Naive thymus-derived CD4-positive, alpha-beta T cell (primary cell): ENCODE measurements around the gene TMPRSS13. TPM values are rescaled to one million over a fixed set of nuclear protein-coding genes. Genes with fewer than 3 reads are reported as not detected.

Source experiments
- ATAC-seq: fragments of 150-1000 bp; cut with Tn5 transposase; 2 replicates; pipeline ENCODE4 v1.10.0; 2021; ENCODE audit warnings: mild to moderate bottlenecking, moderate library complexity
- CTCF ChIA-PET: fragments of 350-600 bp; sonication (Branson Sonifier 250); formaldehyde crosslinking; loops from one replicate; lab custom pipeline; 2021; ENCODE audit warnings: antibody characterized with exemption; lab: Charles Lee
- POLR2A ChIA-PET: fragments of 350-600 bp; sonication (Branson Sonifier 250); formaldehyde crosslinking; loops from one replicate; lab custom pipeline; 2021; ENCODE audit warnings: antibody characterized with exemption, inconsistent platforms; lab: Charles Lee
- DNase-seq, 9 donors: peaks; one replicate each; pipeline versions ENCODE4 v3.0.0 to v3.0.0-alpha.2; 2020 to 2022; ENCODE audit warnings: mixed read lengths in 1 of 9
- H3K27ac ChIP-seq: one replicate; pipeline ENCODE4 v1.7.0; 2013; ENCODE audit warnings: mild to moderate bottlenecking, low read depth, low read length, moderate library complexity
- H3K27me3 ChIP-seq, 2 donors: one replicate each; pipeline ENCODE4 v1.7.0; 2013; ENCODE audit warnings: low read length in 2 of 2, mild to moderate bottlenecking in 2 of 2, moderate library complexity in 2 of 2; ENCODE audit not compliant: control insufficient read depth in 2 of 2, insufficient read depth in 2 of 2
- H3K36me3 ChIP-seq, 3 experiments: 1 replicate in 2 of 3; 2 replicates in 1 of 3; pipeline ENCODE4 v1.7.0; 2013; ENCODE audit warnings: low read length in 3 of 3, mild to moderate bottlenecking in 3 of 3, moderate library complexity in 1 of 3; ENCODE audit not compliant: insufficient read depth in 3 of 3, control insufficient read depth in 2 of 3
- H3K4me1 ChIP-seq, 2 donors: one replicate each; pipeline ENCODE4 v1.7.0; 2013; ENCODE audit warnings: low read length in 2 of 2, mild to moderate bottlenecking in 2 of 2, moderate library complexity in 1 of 2; ENCODE audit not compliant: control insufficient read depth in 2 of 2, insufficient read depth in 2 of 2
- H3K4me3 ChIP-seq: 2 replicates; pipeline ENCODE4 v1.7.0; 2013; ENCODE audit warnings: mild to moderate bottlenecking, low read length
- H3K9me3 ChIP-seq, 3 experiments: 1 replicate in 2 of 3; 2 replicates in 1 of 3; pipeline ENCODE4 v1.7.0; 2013; ENCODE audit warnings: low read length in 3 of 3; ENCODE audit not compliant: control insufficient read depth in 2 of 3
- H3K27ac Mint-ChIP-seq, 9 donors: one replicate each; pipeline ENCODE4 v1.8.0; 2020 to 2022; ENCODE audit warnings: mixed read lengths in 9 of 9, mild to moderate bottlenecking in 8 of 9, moderate library complexity in 5 of 9, inconsistent platforms in 2 of 9
- H3K27me3 Mint-ChIP-seq, 5 donors: one replicate each; pipeline ENCODE4 v1.8.0; 2021 to 2022; ENCODE audit warnings: mixed read lengths in 5 of 5, mild to moderate bottlenecking in 1 of 5
- H3K36me3 Mint-ChIP-seq, 5 donors: one replicate each; pipeline ENCODE4 v1.8.0; 2020 to 2022; ENCODE audit warnings: mixed read lengths in 5 of 5, mild to moderate bottlenecking in 3 of 5, inconsistent platforms in 1 of 5
- H3K4me1 Mint-ChIP-seq, 7 donors: one replicate each; pipeline ENCODE4 v1.8.0; 2020 to 2022; ENCODE audit warnings: mixed read lengths in 7 of 7, mild to moderate bottlenecking in 3 of 7, inconsistent platforms in 1 of 7
- H3K4me3 Mint-ChIP-seq, 10 donors: one replicate each; pipeline ENCODE4 v1.8.0; 2020 to 2022; ENCODE audit warnings: mild to moderate bottlenecking in 10 of 10, mixed read lengths in 10 of 10, moderate library complexity in 6 of 10, inconsistent platforms in 2 of 10
- H3K9me3 Mint-ChIP-seq, 11 donors: one replicate each; pipeline ENCODE4 v1.8.0; 2020 to 2022; ENCODE audit warnings: mixed read lengths in 11 of 11, mild to moderate bottlenecking in 4 of 11, inconsistent platforms in 1 of 11, moderate library complexity in 1 of 11
- intact Hi-C, 2 donors: fragments of 100-400 bp; cut with micrococcal nuclease; formaldehyde crosslinking; loops; one replicate each; pipeline ENCODE4 v1.15.1; 2023
- polyA plus RNA-seq, 2 donors: library from polyadenylated mRNA; unstranded; fragments of 300-500 nt; fragmentation: Illumina TruSeq; gene quantifications; one replicate each; pipeline ENCODE4 v1.2.3, GENCODE V29; 2021
- total RNA-seq, 6 experiments: library from RNA in 5 of 6; stranded (reverse) in 5 of 6; gene quantifications; 1 replicate in 5 of 6; 2 replicates in 1 of 6; pipeline ENCODE4 v1.2.3 and lab custom pipeline; 2021 to 2026

The TMPRSS13 gene
- total and polyA plus RNA-seq, 7 experiments from 2014 or later, result 0.47 to 4.1 (median 3.0) TPM

DNA sequence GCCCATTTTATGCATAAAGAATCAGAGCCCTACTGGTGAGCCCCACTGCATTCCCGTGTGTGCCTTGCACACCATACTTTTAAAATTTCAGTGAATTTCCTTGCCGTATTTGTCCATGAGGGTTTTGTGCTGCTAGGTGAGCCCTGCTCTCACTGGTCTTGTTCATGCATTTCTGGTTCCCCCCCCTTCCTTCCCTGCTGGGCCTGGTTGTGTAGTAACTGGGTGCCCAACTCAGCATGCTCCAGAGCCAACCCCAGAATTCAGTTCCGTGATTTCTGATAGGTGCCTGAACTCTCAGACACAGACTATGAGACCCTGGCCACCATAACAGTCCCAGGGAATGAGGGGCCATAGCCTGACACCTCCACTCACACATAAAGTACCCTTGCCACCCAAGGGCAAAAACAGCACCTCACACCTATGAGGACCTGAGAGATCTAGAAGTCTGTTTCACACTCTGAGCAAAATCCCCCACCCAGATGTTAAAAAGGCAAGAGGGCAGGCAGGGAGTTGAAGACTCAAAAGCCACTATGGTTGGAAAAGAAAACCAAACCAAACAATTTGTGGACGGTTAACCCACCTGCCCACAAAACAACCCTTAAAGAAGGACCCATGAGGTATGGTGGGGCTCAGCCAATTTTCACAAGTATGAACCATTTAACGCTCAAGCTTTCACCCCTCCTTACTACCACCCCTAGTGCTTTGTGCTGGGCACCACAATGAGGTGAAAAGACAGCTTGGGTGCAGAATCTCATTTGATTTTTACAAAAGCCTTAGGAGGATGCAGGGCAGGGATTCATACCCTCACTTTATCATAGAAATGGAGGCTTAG is 40.2 kb upstream of the TMPRSS13 start:
- H3K27me3 ChIP-seq, result no peaks in the 10 kb centered on the region
- no peak overlapping the region for H3K4me3 ChIP-seq
- no peaks in the 10 kb centered on the region for H3K9me3 ChIP-seq
- ChIA-PET CTCF (interaction anchor here (0.7 to 2.3 kb wide), 3 partner anchors 18 to 84 kb away, joined by 3 to 8 read pairs (median 4); no protein-coding TSS in a partner anchor), POLR2A (interaction anchor here (0.8 to 5.4 kb wide), 3 partner anchors 9 to 16 kb away, joined by 3 to 43 read pairs (median 6); no protein-coding TSS in a partner anchor)
- Mint-ChIP-seq H3K27ac (peak overlapping the region in 3 of 9 donors; percentile 6 to 53 (median 43)), H3K36me3 (peaks cover 0 to 30% (median 0%) of the 10 kb centered on the region in 5 donors), H3K4me3 (peak overlapping the region in 5 of 10 donors; percentile 17 to 80 (median 52)), H3K9me3 (peaks cover 0 to 2% (median 0%) of the 10 kb centered on the region in 11 donors), H3K27me3 (no peaks in the 10 kb centered on the region), H3K4me1 (peaks cover 38 to 63% (median 59%) of the 10 kb centered on the region in 7 donors)
- intact Hi-C loops, result no loop called here
- no peak overlapping the region for H3K27ac ChIP-seq
- ATAC-seq, result peak; percentile 39
- DNase-seq, result no peak
- peaks cover 48% of the 10 kb centered on the region in 2 donors for H3K4me1 ChIP-seq
- no peaks in the 10 kb centered on the region for H3K36me3 ChIP-seq

DNA sequence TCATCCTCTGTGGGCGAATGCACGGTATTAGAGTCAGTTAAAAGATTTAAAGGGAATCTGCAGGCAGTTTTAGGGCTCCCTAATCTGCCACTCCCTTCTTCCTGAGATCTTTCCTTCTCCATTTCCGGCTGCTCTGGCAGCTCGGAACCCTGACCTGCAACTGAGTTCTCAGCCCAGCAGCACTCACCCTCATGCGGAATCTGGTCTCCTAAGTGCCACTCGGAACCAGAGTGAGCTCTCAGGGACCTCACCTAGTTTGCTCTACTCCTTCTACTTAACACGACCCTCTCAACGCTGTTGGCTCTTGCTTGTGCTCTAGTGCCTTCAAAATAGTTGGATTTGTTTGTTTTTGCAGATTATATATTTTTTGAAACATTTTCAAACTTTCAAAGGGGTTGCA is 37.7 kb upstream of the TMPRSS13 start:
- Histone ChIP-seq H3K9me3 (no peaks in the 10 kb centered on the region), H3K36me3 (no peaks in the 10 kb centered on the region), H3K27me3 (no peaks in the 10 kb centered on the region), H3K27ac (no peak overlapping the region), H3K4me3 (no peak overlapping the region), H3K4me1 (peaks cover 28 to 34% of the 10 kb centered on the region in 2 donors)
- Mint-ChIP-seq H3K36me3 (peaks cover 0 to 29% (median 0%) of the 10 kb centered on the region in 5 donors), H3K9me3 (peaks cover 0 to 2% (median 0%) of the 10 kb centered on the region in 11 donors), H3K4me3 (no peak overlapping the region), H3K27me3 (no peaks in the 10 kb centered on the region), H3K4me1 (peaks cover 25 to 49% (median 42%) of the 10 kb centered on the region in 7 donors), H3K27ac (peak overlapping the region in 1 of 9 donors; percentile 26)
- intact Hi-C loops, result no loop called here
- ChIA-PET POLR2A (interaction anchor here (1.4 to 5.4 kb wide), 3 partner anchors 11 to 19 kb away, joined by 3 to 43 read pairs (median 8); partner anchors contain the start of gene IL10RA), CTCF (no interaction called here)
- ATAC-seq (no peak), DNase-seq (no peak)

DNA sequence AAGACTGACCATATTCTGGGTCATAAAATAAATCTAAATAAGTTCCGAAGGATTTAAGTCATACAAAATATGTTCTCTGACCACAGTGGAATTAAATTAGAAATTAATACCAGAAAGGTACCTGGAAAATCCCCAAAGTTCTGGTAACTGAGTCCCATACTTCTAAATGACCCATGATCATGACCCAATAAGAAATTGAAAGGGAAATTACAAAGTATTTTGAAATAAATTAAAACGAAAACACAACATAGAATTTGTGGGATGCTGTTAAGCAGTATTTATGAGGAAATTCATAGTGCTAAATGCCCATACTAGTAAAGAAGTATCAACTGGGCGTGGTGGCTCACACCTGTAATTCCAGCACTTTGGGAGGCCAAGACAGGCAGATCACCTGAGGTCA is 33.6 kb upstream of the TMPRSS13 start:
- Mint-ChIP-seq H3K27me3 (no peaks in the 10 kb centered on the region), H3K36me3 (peaks cover 10 to 48% (median 22%) of the 10 kb centered on the region in 5 donors)

DNA sequence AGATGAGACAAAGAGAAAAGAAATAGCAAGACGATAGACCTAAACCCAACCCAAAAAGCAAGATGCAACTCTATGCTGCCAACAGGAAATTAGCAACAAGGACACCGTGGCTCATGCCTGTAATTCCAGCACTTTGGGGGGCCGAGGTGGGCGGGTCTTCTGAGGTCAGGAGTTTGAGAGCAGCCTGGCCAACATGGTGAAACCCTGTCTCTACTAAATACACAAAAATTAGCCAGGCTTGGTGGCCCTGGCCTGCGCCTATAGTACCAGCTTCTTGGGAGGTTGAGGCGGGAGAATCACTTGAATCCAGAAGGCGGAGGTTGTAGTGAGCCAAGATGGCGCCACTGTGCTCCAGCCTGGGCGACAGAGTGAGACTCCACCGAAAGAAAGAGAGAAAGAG is 32.7 kb upstream of the TMPRSS13 start:
- peaks cover 0 to 9% of the 10 kb centered on the region in 2 donors for H3K4me1 ChIP-seq
- H3K4me3 ChIP-seq, result no peak overlapping the region
- DNase-seq, result no peak
- no peak overlapping the region for H3K27ac ChIP-seq
- ChIA-PET CTCF (no interaction called here), POLR2A (interaction anchor here (1.0 to 2.5 kb wide), 3 partner anchors 9 to 17 kb away, joined by 3 to 15 read pairs (median 5); no protein-coding TSS in a partner anchor)
- Mint-ChIP-seq H3K9me3 (peaks cover 5 to 38% (median 17%) of the 10 kb centered on the region in 11 donors), H3K27ac (peak overlapping the region in 3 of 9 donors; percentile 48 to 87 (median 57)), H3K36me3 (peaks cover 14 to 55% (median 29%) of the 10 kb centered on the region in 5 donors), H3K4me3 (peak overlapping the region in 1 of 10 donors; percentile 24), H3K4me1 (peaks cover 24 to 53% (median 48%) of the 10 kb centered on the region in 7 donors), H3K27me3 (no peaks in the 10 kb centered on the region)
- no peaks in the 10 kb centered on the region for H3K9me3 ChIP-seq
- no peaks in the 10 kb centered on the region for H3K27me3 ChIP-seq
- ATAC-seq, result no peak
- H3K36me3 ChIP-seq, result no peaks in the 10 kb centered on the region
- intact Hi-C loops, result loop anchor here in 1 of 2 donors (1.0 kb wide), 1 partner anchor 11 kb away; no protein-coding TSS in a partner anchor

More for the DNA sequence above, 33.6 kb upstream of the TMPRSS13 start:
- Histone ChIP-seq H3K9me3 (no peaks in the 10 kb centered on the region), H3K4me1 (peaks cover 0 to 9% of the 10 kb centered on the region in 2 donors), H3K27ac (no peak overlapping the region), H3K4me3 (no peak overlapping the region), H3K27me3 (no peaks in the 10 kb centered on the region), H3K36me3 (no peaks in the 10 kb centered on the region)
- Mint-ChIP-seq H3K4me1 (peaks cover 23 to 45% (median 39%) of the 10 kb centered on the region in 7 donors), H3K4me3 (no peak overlapping the region), H3K27ac (no peak overlapping the region), H3K9me3 (peaks cover 5 to 29% (median 12%) of the 10 kb centered on the region in 11 donors)
- no peak for ATAC-seq
- DNase-seq, result no peak
- intact Hi-C loops, result no loop called here
- ChIA-PET CTCF (interaction anchor here (0.6 to 0.7 kb wide), 2 partner anchors 11 to 22 kb away, joined by 3 read pairs; no protein-coding TSS in a partner anchor), POLR2A (no interaction called here)

DNA sequence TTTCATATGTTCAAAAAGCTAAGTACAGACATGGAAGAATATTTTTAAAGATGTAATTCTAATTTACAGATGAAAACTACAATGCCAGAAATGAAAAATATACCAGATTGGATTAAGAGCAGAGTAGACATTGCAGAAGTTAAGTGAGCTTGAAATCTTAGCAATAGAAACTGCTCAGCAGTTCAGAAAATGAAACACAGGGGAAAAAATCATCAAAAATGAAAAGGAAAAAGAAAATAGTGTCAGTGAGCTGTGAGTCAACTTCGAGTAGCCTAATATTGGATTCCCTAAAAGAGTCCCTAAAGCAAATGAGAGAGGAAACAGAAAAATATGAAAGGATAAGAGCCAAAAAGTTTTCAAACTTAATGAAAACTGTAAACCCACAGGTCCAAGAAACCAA is 31.2 kb upstream of the TMPRSS13 start:
- Histone ChIP-seq H3K4me3 (no peak overlapping the region), H3K9me3 (no peaks in the 10 kb centered on the region), H3K4me1 (peaks cover 6 to 9% of the 10 kb centered on the region in 2 donors), H3K27me3 (no peaks in the 10 kb centered on the region), H3K27ac (no peak overlapping the region), H3K36me3 (no peaks in the 10 kb centered on the region)
- Mint-ChIP-seq H3K36me3 (peaks cover 14 to 64% (median 34%) of the 10 kb centered on the region in 5 donors), H3K27ac (peak overlapping the region in 4 of 9 donors; percentile 17 to 85 (median 60)), H3K4me3 (peak overlapping the region in 1 of 10 donors; percentile 43), H3K4me1 (peaks cover 29 to 68% (median 63%) of the 10 kb centered on the region in 7 donors), H3K27me3 (no peaks in the 10 kb centered on the region), H3K9me3 (peaks cover 5 to 38% (median 18%) of the 10 kb centered on the region in 11 donors)
- intact Hi-C loops, result no loop called here
- POLR2A ChIA-PET, result interaction anchor here (1.0 to 2.5 kb wide), 5 partner anchors 10 to 90 kb away, joined by 3 to 15 read pairs (median 4); no protein-coding TSS in a partner anchor
- DNase-seq (no peak), ATAC-seq (no peak)
- CTCF ChIA-PET, result interaction anchor here (0.6 to 1.2 kb wide), 4 partner anchors 9 to 61 kb away, joined by 3 to 6 read pairs (median 3); no protein-coding TSS in a partner anchor

DNA sequence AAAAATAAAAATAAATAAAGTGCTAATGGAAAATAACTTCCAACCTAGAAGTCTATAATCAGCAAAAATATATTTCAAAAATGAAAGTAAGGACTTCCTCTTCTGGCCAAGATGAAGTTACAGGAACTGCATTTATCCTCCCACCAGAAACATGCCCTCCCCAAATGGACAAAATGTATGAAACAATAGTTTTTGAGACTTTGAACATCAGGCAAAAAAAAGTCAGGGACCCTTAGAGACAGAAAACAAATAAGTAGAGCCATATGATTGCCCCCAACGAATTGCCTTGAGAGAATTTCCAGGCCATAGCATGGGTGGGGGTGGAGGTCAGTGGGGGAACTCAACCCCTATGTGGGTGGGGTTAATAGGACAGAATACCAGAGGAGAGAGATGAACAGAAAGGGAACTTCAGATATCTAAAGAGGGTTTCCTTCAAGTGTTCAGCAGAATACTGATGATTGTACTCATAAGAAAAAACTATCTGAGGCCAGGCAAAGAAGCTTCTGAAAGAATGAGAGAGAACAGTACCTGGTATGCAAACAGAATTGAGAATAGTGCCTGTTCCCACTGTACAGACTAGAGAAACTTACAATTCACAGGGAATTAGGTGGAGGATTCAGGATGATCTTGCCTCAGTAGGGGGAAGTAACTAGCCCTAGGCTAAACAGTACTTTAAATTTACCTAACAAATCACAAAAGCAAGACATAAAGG is 30.4 kb upstream of the TMPRSS13 start:
- H3K4me3 Mint-ChIP-seq, result peak overlapping the region in 4 of 10 donors; percentile 12 to 67 (median 42)
- H3K9me3 Mint-ChIP-seq, result peaks cover 5 to 38% (median 18%) of the 10 kb centered on the region in 11 donors
- ChIA-PET POLR2A (interaction anchor here (1.0 to 2.5 kb wide), 3 partner anchors 9 to 23 kb away, joined by 4 to 15 read pairs (median 5); no protein-coding TSS in a partner anchor), CTCF (interaction anchor here (0.6 to 1.2 kb wide), 4 partner anchors 8 to 62 kb away, joined by 3 to 6 read pairs (median 3); no protein-coding TSS in a partner anchor)
- H3K4me1 Mint-ChIP-seq, result peaks cover 31 to 76% (median 71%) of the 10 kb centered on the region in 7 donors
- DNase-seq (no peak), ATAC-seq (no peak)
- H3K9me3 ChIP-seq, result no peaks in the 10 kb centered on the region
- H3K4me1 ChIP-seq, result peaks cover 9 to 10% of the 10 kb centered on the region in 2 donors
- peaks cover 14 to 67% (median 34%) of the 10 kb centered on the region in 5 donors for H3K36me3 Mint-ChIP-seq
- H3K27ac ChIP-seq, result no peak overlapping the region
- no peaks in the 10 kb centered on the region for H3K27me3 Mint-ChIP-seq
- intact Hi-C loops, result no loop called here
- H3K27me3 ChIP-seq, result no peaks in the 10 kb centered on the region
- H3K27ac Mint-ChIP-seq, result peak overlapping the region in 3 of 9 donors; percentile 38 to 85 (median 84)
- no peaks in the 10 kb centered on the region for H3K36me3 ChIP-seq
- H3K4me3 ChIP-seq, result no peak overlapping the region
